MM.1S (cell line): ENCODE results near the gene DEPP1.

Source experiments
- EZH2 ChIP-seq: fragments of 300-600 bp; sonication (generic); optimal IDR thresholded peaks from 2 replicates; pipeline ENCODE3; 2017; ENCODE audit warnings: low read depth, mild to moderate bottlenecking, antibody characterized with exemption, low read length, mixed read lengths
- EZH2phosphoT487 ChIP-seq: fragments of 300-600 bp; sonication (generic); IDR thresholded peaks from 2 replicates; pipeline ENCODE4 v1.6.1; 2018; ENCODE audit warnings: antibody characterized with exemption, low read length
- TF ChIP-seq, protein P1 (sequence below): fragments of 300-600 bp; sonication (generic); IDR thresholded peaks from 2 replicates; pipeline ENCODE4 v1.5.1; 2016; ENCODE audit warnings: antibody characterized with exemption, low read length, mixed read lengths

DNA sequence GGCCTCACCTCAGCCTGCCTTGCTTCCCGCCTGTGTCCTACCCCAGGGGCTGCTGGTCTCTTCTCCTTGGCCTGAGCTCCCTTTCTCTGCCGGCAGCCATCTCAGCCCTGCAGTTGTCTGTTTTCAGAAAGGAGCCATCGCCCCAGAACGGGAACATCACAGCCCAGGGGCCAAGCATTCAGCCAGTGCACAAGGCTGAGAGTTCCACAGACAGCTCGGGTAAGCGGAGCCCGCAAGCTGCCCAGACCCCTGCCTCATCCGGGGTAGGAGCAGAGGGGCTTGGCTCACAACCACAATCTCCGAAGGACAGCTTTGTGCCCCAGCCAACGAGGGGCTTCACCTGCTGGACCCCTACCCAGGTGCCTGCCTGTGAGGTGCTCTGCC, 5.3 kb upstream of the DEPP1 start:
- TF ChIP-seq, protein P1, sequence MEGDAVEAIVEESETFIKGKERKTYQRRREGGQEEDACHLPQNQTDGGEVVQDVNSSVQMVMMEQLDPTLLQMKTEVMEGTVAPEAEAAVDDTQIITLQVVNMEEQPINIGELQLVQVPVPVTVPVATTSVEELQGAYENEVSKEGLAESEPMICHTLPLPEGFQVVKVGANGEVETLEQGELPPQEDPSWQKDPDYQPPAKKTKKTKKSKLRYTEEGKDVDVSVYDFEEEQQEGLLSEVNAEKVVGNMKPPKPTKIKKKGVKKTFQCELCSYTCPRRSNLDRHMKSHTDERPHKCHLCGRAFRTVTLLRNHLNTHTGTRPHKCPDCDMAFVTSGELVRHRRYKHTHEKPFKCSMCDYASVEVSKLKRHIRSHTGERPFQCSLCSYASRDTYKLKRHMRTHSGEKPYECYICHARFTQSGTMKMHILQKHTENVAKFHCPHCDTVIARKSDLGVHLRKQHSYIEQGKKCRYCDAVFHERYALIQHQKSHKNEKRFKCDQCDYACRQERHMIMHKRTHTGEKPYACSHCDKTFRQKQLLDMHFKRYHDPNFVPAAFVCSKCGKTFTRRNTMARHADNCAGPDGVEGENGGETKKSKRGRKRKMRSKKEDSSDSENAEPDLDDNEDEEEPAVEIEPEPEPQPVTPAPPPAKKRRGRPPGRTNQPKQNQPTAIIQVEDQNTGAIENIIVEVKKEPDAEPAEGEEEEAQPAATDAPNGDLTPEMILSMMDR: no peak
- no peak for TF ChIP-seq EZH2
- TF ChIP-seq EZH2phosphoT487: no peak
